Measurements from ENCODE around the gene SYT9. TPM values are rescaled to one million over a fixed set of nuclear protein-coding genes. Genes with fewer than 3 reads are reported as not detected.

The SYT9 gene
- total RNA-seq: not detected

- peak; percentile 59 for DNase-seq
- H3K27ac Mint-ChIP-seq: no peak within 1 kb of the TSS
- ChIA-PET CTCF (interaction anchor here (0.7 kb wide), 1 partner anchor 57 kb away, joined by 3 read pairs; no protein-coding TSS in a partner anchor), POLR2A (no interaction called here)
- no peaks in the 10 kb centered on the region for H3K36me3 Mint-ChIP-seq (ENCODE audit: low read depth)
- peaks cover 6% of the 10 kb centered on the region for H3K9me3 Mint-ChIP-seq (ENCODE audit: low read depth)
- peak within 1 kb of the TSS; percentile 38 for H3K4me3 Mint-ChIP-seq
- ATAC-seq: peak; percentile 96
- H3K27me3 Mint-ChIP-seq: peaks cover 49% of the 10 kb centered on the region
- H3K4me1 Mint-ChIP-seq: peaks cover 3% of the 10 kb centered on the region
- intact Hi-C loops (cut with DNase I, micrococcal nuclease): no loop called here
Observed at GRCh38 chr11:7251836-7252682, at the start of gene SYT9. Gene SYT9, plus strand, starts transcription at chr11:7251904. Its CDS starts 283 bp downstream, at chr11:7252187.

GRCh38 chr11:7202412-7202811 lies 49.3 kb upstream of the SYT9 start:
- Mint-ChIP-seq H3K4me1 (no peaks in the 10 kb centered on the region), H3K36me3 (ENCODE audit: low read depth) (no peaks in the 10 kb centered on the region), H3K27me3 (peaks cover 12% of the 10 kb centered on the region), H3K4me3 (no peak overlapping the region), H3K27ac (no peak overlapping the region), H3K9me3 (ENCODE audit: low read depth) (no peaks in the 10 kb centered on the region)
- POLR2A ChIA-PET: no interaction called here
- DNase-seq: no peak
- intact Hi-C loops (cut with DNase I, micrococcal nuclease): no loop called here
- ATAC-seq: no peak
- CTCF ChIA-PET: no interaction called here

GRCh38 chr11:7204778-7205177 lies 46.9 kb upstream of the SYT9 start:
- POLR2A ChIA-PET: no interaction called here

GRCh38 chr11:7208391-7208790 lies 43.3 kb upstream of the SYT9 start:
- H3K36me3 Mint-ChIP-seq (ENCODE audit: low read depth): no peaks in the 10 kb centered on the region
- DNase-seq: no peak
- ChIA-PET CTCF (no interaction called here), POLR2A (no interaction called here)
- peaks cover 18% of the 10 kb centered on the region for H3K27me3 Mint-ChIP-seq
- no peaks in the 10 kb centered on the region for H3K9me3 Mint-ChIP-seq (ENCODE audit: low read depth)
- no peak overlapping the region for H3K27ac Mint-ChIP-seq
- intact Hi-C loops (cut with DNase I, micrococcal nuclease): no loop called here
- ATAC-seq: no peak
- no peak overlapping the region for H3K4me3 Mint-ChIP-seq
- H3K4me1 Mint-ChIP-seq: no peaks in the 10 kb centered on the region

More at GRCh38 chr11:7204778-7205177, 46.9 kb upstream of the SYT9 start:
- DNase-seq (no peak), ATAC-seq (no peak)
- intact Hi-C loops (cut with DNase I, micrococcal nuclease): no loop called here
- Mint-ChIP-seq H3K27ac (no peak overlapping the region), H3K36me3 (ENCODE audit: low read depth) (no peaks in the 10 kb centered on the region), H3K27me3 (peaks cover 12% of the 10 kb centered on the region), H3K4me1 (no peaks in the 10 kb centered on the region), H3K4me3 (no peak overlapping the region), H3K9me3 (ENCODE audit: low read depth) (no peaks in the 10 kb centered on the region)
- CTCF ChIA-PET: interaction anchor here (1.1 kb wide), 1 partner anchor 17 kb away, joined by 3 read pairs; no protein-coding TSS in a partner anchor

GRCh38 chr11:7219491-7219890 lies 32.2 kb upstream of the SYT9 start:
- ChIA-PET CTCF (interaction anchor here (0.6 kb wide), 1 partner anchor 125 kb away, joined by 3 read pairs; no protein-coding TSS in a partner anchor), POLR2A (no interaction called here)
- H3K4me1 Mint-ChIP-seq: no peaks in the 10 kb centered on the region
- H3K27me3 Mint-ChIP-seq: peaks cover 23% of the 10 kb centered on the region
- H3K4me3 Mint-ChIP-seq: no peak overlapping the region
- H3K36me3 Mint-ChIP-seq (ENCODE audit: low read depth): no peaks in the 10 kb centered on the region
- intact Hi-C loops (cut with DNase I, micrococcal nuclease): no loop called here
- DNase-seq (no peak), ATAC-seq (no peak)
- H3K9me3 Mint-ChIP-seq (ENCODE audit: low read depth): no peaks in the 10 kb centered on the region
- no peak overlapping the region for H3K27ac Mint-ChIP-seq

- H3K4me3 Mint-ChIP-seq: no peak overlapping the region
- no peak overlapping the region for H3K27ac Mint-ChIP-seq
- no peaks in the 10 kb centered on the region for H3K36me3 Mint-ChIP-seq (ENCODE audit: low read depth)
- DNase-seq: no peak
- CTCF ChIA-PET: interaction anchor here (0.7 kb wide), 2 partner anchors 161 to 466 kb away, joined by 3 read pairs; no protein-coding TSS in a partner anchor
- H3K9me3 Mint-ChIP-seq (ENCODE audit: low read depth): no peaks in the 10 kb centered on the region
- peaks cover 21% of the 10 kb centered on the region for H3K27me3 Mint-ChIP-seq
- no peaks in the 10 kb centered on the region for H3K4me1 Mint-ChIP-seq
- POLR2A ChIA-PET: no interaction called here
- intact Hi-C loops (cut with DNase I, micrococcal nuclease): no loop called here
- no peak for ATAC-seq
Observed at GRCh38 chr11:7220636-7221035, 31.1 kb upstream of the SYT9 start.

GRCh38 chr11:7222619-7223018 lies 29.1 kb upstream of the SYT9 start:
- intact Hi-C loops (cut with DNase I, micrococcal nuclease): no loop called here
- Mint-ChIP-seq H3K9me3 (ENCODE audit: low read depth) (no peaks in the 10 kb centered on the region), H3K27me3 (peaks cover 21% of the 10 kb centered on the region), H3K36me3 (ENCODE audit: low read depth) (no peaks in the 10 kb centered on the region), H3K4me1 (no peaks in the 10 kb centered on the region), H3K4me3 (no peak overlapping the region), H3K27ac (no peak overlapping the region)
- ChIA-PET CTCF (interaction anchor here (1.2 kb wide), 1 partner anchor 19 kb away, joined by 3 read pairs; no protein-coding TSS in a partner anchor), POLR2A (no interaction called here)
- no peak for DNase-seq
- no peak for ATAC-seq

- ChIA-PET POLR2A (no interaction called here), CTCF (no interaction called here)
- Mint-ChIP-seq H3K4me1 (no peaks in the 10 kb centered on the region), H3K9me3 (ENCODE audit: low read depth) (no peaks in the 10 kb centered on the region), H3K27ac (no peak overlapping the region), H3K4me3 (no peak overlapping the region), H3K36me3 (ENCODE audit: low read depth) (no peaks in the 10 kb centered on the region), H3K27me3 (peaks cover 28% of the 10 kb centered on the region)
- DNase-seq: no peak
- intact Hi-C loops (cut with DNase I, micrococcal nuclease): no loop called here
- ATAC-seq: no peak
Observed at GRCh38 chr11:7239877-7240276, 11.8 kb upstream of the SYT9 start.

- ChIA-PET CTCF (no interaction called here), POLR2A (no interaction called here)
- no peak overlapping the region for H3K4me3 Mint-ChIP-seq
- no peaks in the 10 kb centered on the region for H3K4me1 Mint-ChIP-seq
- DNase-seq (no peak), ATAC-seq (no peak)
- intact Hi-C loops (cut with DNase I, micrococcal nuclease): no loop called here
- no peaks in the 10 kb centered on the region for H3K36me3 Mint-ChIP-seq (ENCODE audit: low read depth)
- no peak overlapping the region for H3K27ac Mint-ChIP-seq
- H3K27me3 Mint-ChIP-seq: peaks cover 20% of the 10 kb centered on the region
- H3K9me3 Mint-ChIP-seq (ENCODE audit: low read depth): peaks cover 6% of the 10 kb centered on the region
Observed at GRCh38 chr11:7245341-7245740, 6.4 kb upstream of the SYT9 start.

GRCh38 chr11:7246179-7246578 lies 5.5 kb upstream of the SYT9 start:
- H3K4me1 Mint-ChIP-seq: no peaks in the 10 kb centered on the region
- no peaks in the 10 kb centered on the region for H3K36me3 Mint-ChIP-seq (ENCODE audit: low read depth)
- no peak overlapping the region for H3K27ac Mint-ChIP-seq
- H3K4me3 Mint-ChIP-seq: no peak overlapping the region
- peaks cover 26% of the 10 kb centered on the region for H3K27me3 Mint-ChIP-seq
- no peak for DNase-seq
- ChIA-PET CTCF (no interaction called here), POLR2A (no interaction called here)
- no peak for ATAC-seq
- peaks cover 6% of the 10 kb centered on the region for H3K9me3 Mint-ChIP-seq (ENCODE audit: low read depth)
- intact Hi-C loops (cut with DNase I, micrococcal nuclease): no loop called here

GRCh38 chr11:7250166-7250565 lies 1.5 kb upstream of the SYT9 start:
- Mint-ChIP-seq H3K9me3 (ENCODE audit: low read depth) (peaks cover 6% of the 10 kb centered on the region), H3K27me3 (peaks cover 44% of the 10 kb centered on the region), H3K4me3 (no peak overlapping the region), H3K4me1 (peaks cover 3% of the 10 kb centered on the region), H3K36me3 (ENCODE audit: low read depth) (no peaks in the 10 kb centered on the region), H3K27ac (no peak overlapping the region)
- ChIA-PET POLR2A (no interaction called here), CTCF (no interaction called here)
- DNase-seq: no peak
- intact Hi-C loops (cut with DNase I, micrococcal nuclease): no loop called here
- ATAC-seq: no peak

GRCh38 chr11:7251487-7251835 lies 243 bp upstream of the SYT9 start:
- POLR2A ChIA-PET: no interaction called here
- CTCF ChIA-PET: interaction anchor here (0.7 kb wide), 1 partner anchor 58 kb away, joined by 3 read pairs; no protein-coding TSS in a partner anchor
- H3K27me3 Mint-ChIP-seq: peaks cover 47% of the 10 kb centered on the region
- DNase-seq (no peak), ATAC-seq (no peak)
- H3K36me3 Mint-ChIP-seq (ENCODE audit: low read depth): no peaks in the 10 kb centered on the region
- H3K27ac Mint-ChIP-seq: no peak overlapping the region
- peaks cover 3% of the 10 kb centered on the region for H3K4me1 Mint-ChIP-seq
- H3K9me3 Mint-ChIP-seq (ENCODE audit: low read depth): peaks cover 6% of the 10 kb centered on the region
- H3K4me3 Mint-ChIP-seq: no peak overlapping the region
- intact Hi-C loops (cut with DNase I, micrococcal nuclease): no loop called here

Measured in activated CD4-positive, alpha-beta T cell treated with anti-CD3 and anti-CD28 coated beads for 36 hours (primary cell).